ENCODE data around the gene SMKR1. TPM values are rescaled to one million over a fixed set of nuclear protein-coding genes. Genes with fewer than 3 reads are reported as not detected.
"Not testable (repeated sequence)": the region's sequence is repeated elsewhere in the genome, so short reads cannot be mapped to it uniquely, and the experiment has no call there.

Gene SMKR1
- total RNA-seq, 6 experiments from 2014 or later, result not detected

GRCh38 chr7:129519464-129519863 is 17.1 kb downstream of the SMKR1 start:
- H3K36me3 Mint-ChIP-seq (ENCODE audit: low read depth), result no peaks in the 10 kb centered on the region
- H3K27me3 Mint-ChIP-seq (ENCODE audit: insufficient read depth), result peaks cover 36% of the 10 kb centered on the region

GRCh38 chr7:129522088-129522970 is 20.0 kb downstream of the SMKR1 start:
- peaks cover 22% of the 10 kb centered on the region for H3K4me1 Mint-ChIP-seq (ENCODE audit: low read depth)
- no peaks in the 10 kb centered on the region for H3K9me3 Mint-ChIP-seq
- no peaks in the 10 kb centered on the region; the same call in 1 of the 2 replicates for H3K36me3 Mint-ChIP-seq (ENCODE audit: low read depth)
- DNase-seq, result no peak
- H3K4me3 Mint-ChIP-seq, result no peak overlapping the region
- no peak for TF ChIP-seq CTCF (IDR thresholded peaks at IDR 0.05)
- peaks cover 32% of the 10 kb centered on the region for H3K27me3 Mint-ChIP-seq (ENCODE audit: insufficient read depth)
- no peak overlapping the region for H3K27ac Mint-ChIP-seq

More at GRCh38 chr7:129519464-129519863, 17.1 kb downstream of the SMKR1 start:
- no peaks in the 10 kb centered on the region for H3K9me3 Mint-ChIP-seq
- no peak overlapping the region for H3K4me3 Mint-ChIP-seq
- no peak overlapping the region for H3K27ac Mint-ChIP-seq
- TF ChIP-seq CTCF (IDR thresholded peaks at IDR 0.05), result no peak
- no peak for DNase-seq
- H3K4me1 Mint-ChIP-seq (ENCODE audit: low read depth), result peaks cover 22% of the 10 kb centered on the region

GRCh38 chr7:129522971-129523340 is 20.6 kb downstream of the SMKR1 start:
- no peak overlapping the region for H3K4me3 Mint-ChIP-seq
- no peak for DNase-seq
- H3K27me3 Mint-ChIP-seq (ENCODE audit: insufficient read depth), result peaks cover 30% of the 10 kb centered on the region
- no peaks in the 10 kb centered on the region for H3K9me3 Mint-ChIP-seq
- no peak overlapping the region for H3K27ac Mint-ChIP-seq
- no peaks in the 10 kb centered on the region; the same call in 1 of the 2 replicates for H3K36me3 Mint-ChIP-seq (ENCODE audit: low read depth)
- peaks cover 19% of the 10 kb centered on the region for H3K4me1 Mint-ChIP-seq (ENCODE audit: low read depth)
- TF ChIP-seq CTCF (IDR thresholded peaks at IDR 0.05), result no peak

- H3K4me3 Mint-ChIP-seq, result no peak overlapping the region
- no peak overlapping the region for H3K27ac Mint-ChIP-seq
- TF ChIP-seq CTCF (IDR thresholded peaks at IDR 0.05), result no peak
- no peak for DNase-seq
- no peaks in the 10 kb centered on the region; the same call in 1 of the 2 replicates for H3K36me3 Mint-ChIP-seq (ENCODE audit: low read depth)
- peaks cover 15% of the 10 kb centered on the region for H3K4me1 Mint-ChIP-seq (ENCODE audit: low read depth)
- no peaks in the 10 kb centered on the region for H3K9me3 Mint-ChIP-seq
- peaks cover 28% of the 10 kb centered on the region for H3K27me3 Mint-ChIP-seq (ENCODE audit: insufficient read depth)
Measured at GRCh38 chr7:129523924-129524323, 21.6 kb downstream of the SMKR1 start.

- H3K36me3 Mint-ChIP-seq (ENCODE audit: low read depth); H3K27ac Mint-ChIP-seq; H3K9me3 Mint-ChIP-seq; H3K4me3 Mint-ChIP-seq: not testable (repeated sequence)
- DNase-seq, result peak; percentile 71
- peaks cover 15% of the 10 kb centered on the region for H3K4me1 Mint-ChIP-seq (ENCODE audit: low read depth)
- TF ChIP-seq CTCF (IDR thresholded peaks at IDR 0.05), result peak; percentile 46
- peaks cover 28% of the 10 kb centered on the region for H3K27me3 Mint-ChIP-seq (ENCODE audit: insufficient read depth)
Measured at GRCh38 chr7:129524405-129524804, 22.1 kb downstream of the SMKR1 start.
